T47D (cell line): ENCODE measurements around the gene KREMEN1.
A peak's percentile ranks its signal among the peaks of the same experiment; 100 is the strongest.

Source experiments
- DNase-seq, 2 experiments: peaks; one replicate each; pipeline versions ENCODE4 v3.0.0 to v3.0.0-alpha.2; 2011 to 2012; ENCODE audit warnings: low read depth in 1 of 2, low spot score in 1 of 2
- JUND ChIP-seq: IDR thresholded peaks from 2 replicates; pipeline ENCODE4 v1.6.1; 2012; ENCODE audit warnings: low read depth
- in situ Hi-C: cut with HindIII; loops from 2 replicates; pipeline ENCODE4 v1.10.0; 2016; ENCODE audit warnings: low sequenced_read_pairs, low pct_unique_long_range_greater_than_20kb

The KREMEN1 gene

DNA sequence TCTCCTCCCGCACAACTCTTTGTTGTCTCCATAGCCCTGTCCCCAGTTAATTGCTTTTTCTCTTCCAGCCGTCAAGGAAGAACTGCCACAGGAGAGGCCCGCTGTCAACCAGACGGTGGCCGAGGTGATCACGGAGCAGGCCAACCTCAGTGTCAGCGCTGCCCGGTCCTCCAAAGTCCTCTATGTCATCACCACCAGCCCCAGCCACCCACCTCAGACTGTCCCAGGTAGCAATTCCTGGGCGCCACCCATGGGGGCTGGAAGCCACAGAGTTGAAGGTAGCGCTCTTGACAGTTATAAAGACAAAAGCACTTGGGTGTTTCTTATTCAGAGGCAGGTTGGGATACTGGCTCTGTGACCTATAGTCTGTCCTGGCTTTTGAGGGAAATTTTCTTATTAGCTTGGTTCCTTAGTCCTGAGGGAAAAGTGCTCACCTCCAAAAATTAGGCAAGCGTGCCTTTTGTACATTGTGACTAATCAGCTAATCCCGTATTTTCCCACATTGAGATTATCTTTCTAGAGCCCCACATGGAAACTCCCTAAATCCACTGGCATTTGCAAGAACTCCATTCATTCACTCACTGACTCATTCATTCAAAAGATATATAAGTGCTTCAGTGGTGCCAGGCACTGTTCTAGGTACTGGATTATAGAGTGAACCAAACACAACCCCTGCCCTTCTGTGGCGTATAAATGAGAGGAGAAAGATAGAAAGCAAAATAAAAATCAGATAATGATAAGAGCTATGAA lies 65.9 kb downstream of the KREMEN1 start:
- no peak for TF ChIP-seq JUND
- in situ Hi-C loops, result no loop called here
- DNase-seq, result no peak

DNA sequence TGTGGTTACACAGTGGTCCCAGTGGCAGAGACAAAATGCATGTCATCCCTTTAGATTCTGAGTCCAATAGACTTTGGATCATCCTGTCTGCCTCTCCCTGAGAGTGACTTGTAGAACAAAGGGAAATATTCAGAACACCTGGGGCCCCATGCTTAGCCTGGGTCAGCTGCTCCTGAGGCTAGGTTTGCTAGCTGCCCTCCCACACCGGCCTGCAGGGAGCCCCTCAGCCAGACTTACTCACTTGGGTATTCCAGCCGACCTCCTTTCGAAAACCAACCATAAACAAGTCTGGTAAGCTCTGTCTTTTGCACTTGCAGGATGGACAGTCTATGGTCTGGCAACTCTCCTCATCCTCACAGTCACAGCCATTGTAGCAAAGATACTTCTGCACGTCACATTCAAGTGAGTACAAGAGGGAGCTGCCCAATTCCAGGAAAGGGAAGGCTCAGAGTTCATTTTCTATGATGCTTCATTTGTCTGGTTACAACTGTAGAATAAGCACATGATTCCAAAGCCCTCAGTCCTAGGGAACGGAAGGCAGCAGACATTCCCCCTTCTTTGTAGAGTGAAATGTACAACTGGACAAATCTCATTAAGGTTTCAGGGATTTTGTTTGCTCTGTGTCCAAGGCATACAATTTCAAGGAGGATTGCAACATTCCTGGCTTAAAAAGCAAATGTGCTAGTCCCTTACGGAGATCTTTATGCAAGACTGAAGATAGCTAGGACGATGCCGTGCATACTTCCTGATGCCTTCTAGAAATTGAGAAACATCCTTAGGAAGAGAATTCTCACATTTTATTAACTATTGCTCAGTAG lies 67.3 kb downstream of the KREMEN1 start:
- DNase-seq, result peak in 1 of 2 experiments; percentile 12
- TF ChIP-seq JUND, result no peak
- in situ Hi-C loops, result no loop called here

- in situ Hi-C loops, result no loop called here
- TF ChIP-seq JUND, result no peak
- no peak for DNase-seq
Measured at GRCh38 chr22:29141078-29141688, 68.3 kb downstream of the KREMEN1 start.

DNA sequence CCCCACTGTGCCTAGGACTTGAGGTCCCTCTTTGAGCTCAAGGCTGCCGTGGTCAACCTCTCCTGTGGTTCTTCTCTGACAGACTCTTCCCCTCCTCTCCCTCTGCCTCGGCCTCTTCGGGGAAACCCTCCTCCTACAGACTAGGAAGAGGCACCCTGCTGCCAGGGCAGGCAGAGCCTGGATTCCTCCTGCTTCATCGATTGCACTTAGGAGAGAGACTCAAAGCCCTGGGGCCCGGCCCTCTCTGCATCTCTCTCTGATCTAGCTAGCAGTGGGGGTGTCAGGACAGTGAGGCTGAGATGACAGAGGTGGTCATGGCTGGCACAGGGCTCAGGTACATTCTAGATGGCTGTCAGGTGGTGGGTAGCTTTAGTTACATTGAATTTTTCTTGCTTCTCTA lies 69.3 kb downstream of the KREMEN1 start:
- no peak for TF ChIP-seq JUND
- DNase-seq, result no peak
- in situ Hi-C loops, result no loop called here

GRCh38 chr22:29143941-29144785 lies 71.3 kb downstream of the KREMEN1 start:
- no peak for TF ChIP-seq JUND
- DNase-seq, result no peak
- in situ Hi-C loops, result no loop called here

DNA sequence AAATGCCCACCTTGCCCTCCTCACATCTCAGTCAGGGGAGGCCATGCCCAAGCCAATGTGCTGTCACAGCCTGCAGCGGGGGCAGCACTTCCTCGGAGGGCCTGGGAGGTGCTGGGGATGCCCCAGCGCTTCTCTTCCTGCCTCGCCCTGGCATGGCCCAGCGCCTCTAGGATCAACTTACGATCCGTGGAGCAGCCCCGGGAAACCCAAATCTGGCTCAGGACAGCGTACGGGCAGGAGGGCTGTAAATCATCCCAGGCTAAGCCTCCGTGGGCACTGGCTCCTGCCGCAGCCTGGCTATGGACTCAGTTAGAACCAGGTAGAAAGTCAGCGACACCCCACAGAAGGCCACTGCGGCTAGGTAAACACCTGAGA lies 71.9 kb downstream of the KREMEN1 start:
- TF ChIP-seq JUND, result no peak
- DNase-seq, result no peak
- in situ Hi-C loops, result no loop called here

GRCh38 chr22:29145321-29146072 lies 72.7 kb downstream of the KREMEN1 start:
- in situ Hi-C loops, result no loop called here
- no peak for DNase-seq
- no peak for TF ChIP-seq JUND

- no peak for TF ChIP-seq JUND
- no peak for DNase-seq
- in situ Hi-C loops, result no loop called here
Measured at GRCh38 chr22:29146091-29146560, 73.3 kb downstream of the KREMEN1 start.

DNA sequence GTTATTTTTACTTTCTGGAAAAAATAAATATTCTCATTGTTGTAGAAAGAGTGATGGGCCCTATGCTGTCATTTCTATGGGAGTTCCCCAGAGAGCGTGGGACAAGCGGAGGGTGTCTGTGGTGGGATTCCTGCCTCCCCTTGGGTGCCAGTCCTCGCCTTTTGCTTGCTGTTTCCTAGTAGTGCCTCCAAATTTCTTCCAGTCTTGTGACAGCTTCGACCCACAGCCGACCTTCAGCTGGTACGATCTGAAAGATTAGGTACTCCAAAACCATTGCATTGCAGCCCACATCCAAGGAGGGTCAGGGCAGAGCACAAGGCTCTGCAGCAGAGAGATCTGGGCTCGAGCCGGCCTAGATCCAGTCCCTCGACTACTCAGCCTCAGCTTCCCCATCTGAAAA lies 73.9 kb downstream of the KREMEN1 start:
- DNase-seq, result no peak
- TF ChIP-seq JUND, result no peak
- in situ Hi-C loops, result no loop called here

DNA sequence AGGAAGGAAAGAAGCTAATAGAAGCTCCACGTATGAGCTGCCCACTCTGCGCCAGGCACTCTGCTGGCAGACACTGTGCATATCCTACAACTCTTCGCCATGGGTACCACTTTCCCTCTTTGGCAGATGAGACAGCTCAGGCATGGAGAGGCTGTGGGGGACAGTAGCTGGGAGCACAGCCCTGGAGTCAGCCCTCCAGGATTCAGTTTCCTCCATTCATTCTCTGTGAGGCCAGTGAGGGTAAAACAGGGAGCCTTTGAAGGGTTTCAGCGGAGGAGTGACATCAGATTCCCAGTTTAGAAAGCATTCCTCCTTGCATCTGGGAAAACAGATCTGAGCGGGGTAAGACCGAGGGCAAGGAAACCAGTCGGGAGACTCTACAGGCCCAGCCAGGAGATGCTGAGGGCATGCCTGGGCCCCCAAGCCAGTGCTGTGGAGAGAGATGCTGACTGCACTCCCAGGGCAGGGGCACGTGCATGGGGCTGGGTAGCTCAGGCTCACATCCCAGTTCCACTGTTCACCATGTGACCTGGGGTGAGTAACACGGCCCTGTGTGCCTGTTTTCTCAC lies 74.6 kb downstream of the KREMEN1 start:
- no peak for DNase-seq
- TF ChIP-seq JUND, result no peak
- in situ Hi-C loops, result no loop called here

DNA sequence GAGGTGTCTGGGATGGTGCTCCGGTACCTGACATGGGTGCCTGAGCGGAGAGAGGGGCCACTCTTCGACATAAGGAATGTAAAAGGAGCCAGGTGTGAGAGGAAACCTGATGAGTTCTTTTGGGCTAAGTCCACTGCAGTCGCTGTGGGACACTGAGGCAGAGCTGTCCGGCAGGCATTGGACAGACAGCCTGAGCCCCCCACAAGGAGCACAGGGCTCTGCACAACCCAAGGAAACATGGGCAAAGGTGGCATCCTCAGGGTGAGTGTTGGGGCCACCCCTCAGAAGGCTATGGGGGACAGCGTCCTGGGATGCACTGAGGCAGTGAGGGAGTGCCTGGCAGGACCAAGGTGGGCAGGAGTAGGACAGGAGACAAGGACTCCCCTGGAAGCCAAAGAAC lies 75.2 kb downstream of the KREMEN1 start:
- in situ Hi-C loops, result no loop called here
- no peak for TF ChIP-seq JUND
- no peak for DNase-seq
